Purkinje cell (primary cell): Measurements from ENCODE around the gene GNPDA1. TPM values are rescaled to one million over a fixed set of nuclear protein-coding genes. Genes with fewer than 3 reads are reported as not detected.

Experiments used
- polyA plus RNA-seq: library from polyadenylated mRNA; unstranded; fragments of >200 nt; fragmentation: Nextera tagmentation; gene quantifications from 2 replicates; pipeline ENCODE4 v1.2.1, GENCODE V29; 2014

Gene GNPDA1
- 100 and 131 TPM in 2 replicates for polyA plus RNA-seq

DNA sequence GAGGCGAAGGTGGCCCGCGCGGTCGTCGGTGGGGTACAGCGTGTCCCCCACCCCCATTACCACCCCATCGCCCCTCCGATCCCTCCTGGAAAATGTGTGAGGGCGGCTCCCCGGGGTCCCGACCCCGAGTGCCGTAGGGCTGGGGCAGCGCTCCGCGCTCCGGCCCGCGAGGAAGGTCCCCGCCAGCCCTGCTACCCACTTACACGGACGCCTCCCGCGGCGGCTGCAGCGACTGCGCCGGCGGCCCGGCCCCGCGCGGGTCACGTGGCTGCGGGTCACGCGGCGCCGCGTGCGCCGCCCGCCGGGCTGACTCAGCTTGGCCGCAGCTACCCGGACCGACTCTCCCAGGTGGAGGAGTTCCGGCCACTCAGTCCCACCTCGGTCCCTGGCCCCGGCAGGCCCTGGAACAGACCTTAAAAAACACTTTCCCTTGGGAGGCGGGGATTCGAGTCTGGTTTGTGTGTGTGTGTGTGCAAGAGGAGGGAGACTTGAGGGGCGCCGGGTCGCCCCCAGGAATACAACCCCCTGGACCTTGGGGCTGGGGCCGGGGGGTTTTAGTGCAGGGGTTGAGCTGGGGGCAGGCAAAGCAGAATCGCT, at the start of gene GNPDA1:
TSS of gene GNPDA1 (minus strand) at position 236 of the 597 bp plus-strand sequence. CDS start 992 bp downstream, outside the sequence.

DNA sequence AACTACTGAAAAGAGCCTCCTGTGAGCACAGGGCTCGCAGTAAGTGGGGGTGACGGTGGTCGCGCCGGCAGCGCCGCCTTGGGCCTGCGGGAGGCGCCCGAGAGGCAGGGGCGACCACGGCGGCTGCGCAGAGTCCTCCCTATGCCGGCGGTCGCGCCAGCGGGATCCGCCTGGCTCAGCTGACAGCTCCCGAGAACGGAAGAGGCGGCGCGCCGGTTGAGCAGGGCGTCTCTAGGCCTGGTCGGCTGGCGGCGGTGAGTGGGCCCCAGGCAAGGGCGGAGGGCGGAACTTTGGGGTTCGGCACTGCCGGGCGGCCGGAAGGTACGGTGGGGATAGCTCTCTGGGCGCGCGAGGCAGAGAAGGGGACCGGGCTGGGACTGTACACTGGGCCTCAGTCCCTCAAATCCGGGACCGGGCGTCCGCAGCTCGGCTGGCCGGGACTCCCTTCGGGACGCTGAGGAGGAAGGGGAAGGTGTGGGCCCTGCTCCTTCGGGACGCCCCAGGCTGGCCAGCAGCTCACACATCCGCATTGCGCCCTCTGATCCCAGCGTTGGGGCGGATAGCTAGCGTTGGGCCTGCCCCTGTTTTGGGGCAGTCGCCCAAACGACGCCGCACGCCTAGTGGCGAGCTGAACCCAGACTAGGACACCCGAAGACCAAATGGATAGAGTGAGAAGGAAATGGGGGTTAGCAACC, 43.8 kb downstream of the GNPDA1 start, which contains the start of gene RNF14:
TSS of gene RNF14 (plus strand) at position 192 of the 695 bp plus-strand sequence. CDS start 4,484 bp downstream, outside the sequence.

GRCh38 chr5:141958113-141958512, 54.7 kb downstream of the GNPDA1 start, which contains the start of gene PCDH12:
TSS of gene PCDH12 (minus strand) at chr5:141958202. CDS start at chr5:141957851, 351 bp downstream.

Other genes with a start within 250 kb of the GNPDA1 start
- gene PCDH1, start 134.6 kb downstream of the GNPDA1 start, polyA plus RNA-seq = 0.30 TPM in 1 of 2 replicates, not detected in the other
- gene DELE1, start 89.2 kb downstream of the GNPDA1 start, polyA plus RNA-seq = 4.0 and 17.1 TPM in 2 replicates
- 0.03 TPM in 1 of 2 replicates, not detected in the other for gene PCDH12, start 54.8 kb downstream of the GNPDA1 start, polyA plus RNA-seq
- 82.1 and 96.9 TPM in 2 replicates for gene RNF14, start 43.9 kb downstream of the GNPDA1 start, polyA plus RNA-seq
- gene NDFIP1, start 95.8 kb upstream of the GNPDA1 start, polyA plus RNA-seq = 145 and 147 TPM in 2 replicates